Stimulated activated CD8-positive, alpha-beta memory T cell treated with anti-CD3 and anti-CD28 coated beads, Interleukin-15, amount 100 ng/mL, for 1 hour (primary cell): ENCODE results near the gene RNF144B.
"Not testable (repeated sequence)": the region's sequence is repeated elsewhere in the genome, so short reads cannot be mapped to it uniquely, and the experiment has no call there.

Experiments used
- DNase-seq: peaks from one replicate; pipeline ENCODE4 v3.0.0-alpha.2; 2020; ENCODE audit warnings: low read depth

RNF144B gene

DNA sequence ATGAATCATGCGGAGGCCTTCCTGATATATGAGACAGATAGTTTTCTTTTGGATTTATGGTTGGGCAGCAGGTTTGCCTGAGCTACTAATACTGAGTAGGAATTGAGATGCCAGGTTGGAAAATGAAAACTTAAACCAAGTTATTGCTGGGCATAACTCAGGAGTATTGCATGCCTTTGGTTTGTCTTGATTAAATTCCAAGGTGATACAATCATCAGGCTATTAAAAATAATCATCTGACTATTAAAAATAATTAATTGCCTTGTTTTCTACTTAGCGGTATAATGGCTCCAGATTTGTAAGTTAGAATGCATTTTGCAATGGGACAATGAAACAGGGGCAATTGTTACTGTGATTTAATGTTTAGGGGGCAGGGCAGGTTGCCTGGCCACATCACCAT lies 15.5 kb upstream of the RNF144B start:
- DNase-seq: no peak

DNA sequence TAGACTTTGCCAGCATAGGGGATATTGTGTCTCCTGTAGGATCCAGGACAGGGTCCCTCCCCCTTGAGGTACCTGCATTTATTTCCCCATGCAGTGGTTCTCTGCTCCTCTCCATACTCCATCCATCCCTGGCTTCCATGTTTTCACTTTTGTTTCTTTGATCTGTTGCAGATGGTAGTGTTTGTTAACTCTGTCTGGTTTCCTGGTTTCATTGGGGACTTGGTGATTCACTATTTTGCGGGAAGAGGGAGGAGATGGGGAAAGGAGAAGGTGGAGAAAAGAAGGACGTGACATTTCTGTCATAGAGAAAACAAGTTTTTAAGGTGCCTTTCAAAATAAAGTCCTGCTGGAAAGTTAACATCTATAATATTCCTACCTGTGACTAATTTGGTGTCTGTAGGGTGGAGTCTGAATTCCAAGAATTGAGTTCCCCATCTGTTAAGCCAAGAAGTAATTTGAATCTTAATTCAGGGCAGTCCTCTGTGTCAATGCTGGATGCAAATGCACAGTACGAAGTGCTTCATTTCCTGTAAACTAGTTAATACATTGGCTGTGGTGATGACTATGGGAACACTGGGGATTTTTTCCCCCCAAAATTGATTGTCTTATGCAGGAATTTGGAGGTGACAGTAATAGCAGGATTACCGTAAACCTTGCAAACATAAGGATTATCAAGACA lies 6.9 kb upstream of the RNF144B start:
- DNase-seq: no peak

DNA sequence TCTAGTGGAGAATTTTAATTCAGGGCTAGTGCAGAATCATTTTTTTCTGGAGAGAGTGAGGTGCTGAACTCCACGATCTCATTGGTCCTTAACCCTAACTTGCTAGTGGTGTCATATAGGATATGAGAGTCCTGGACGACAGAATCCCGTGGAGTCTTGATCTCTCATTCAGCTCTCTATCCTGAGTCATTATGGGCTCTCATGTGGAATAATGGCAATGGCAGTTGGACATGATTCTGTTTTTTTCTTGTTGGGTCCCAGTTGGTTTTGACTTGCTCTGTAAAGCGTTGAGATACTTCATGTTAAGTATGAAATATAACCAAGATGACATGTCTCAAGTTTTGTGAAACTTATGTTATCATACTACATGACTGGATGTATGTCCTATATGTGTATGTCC lies 6.3 kb upstream of the RNF144B start:
- DNase-seq: no peak

DNA sequence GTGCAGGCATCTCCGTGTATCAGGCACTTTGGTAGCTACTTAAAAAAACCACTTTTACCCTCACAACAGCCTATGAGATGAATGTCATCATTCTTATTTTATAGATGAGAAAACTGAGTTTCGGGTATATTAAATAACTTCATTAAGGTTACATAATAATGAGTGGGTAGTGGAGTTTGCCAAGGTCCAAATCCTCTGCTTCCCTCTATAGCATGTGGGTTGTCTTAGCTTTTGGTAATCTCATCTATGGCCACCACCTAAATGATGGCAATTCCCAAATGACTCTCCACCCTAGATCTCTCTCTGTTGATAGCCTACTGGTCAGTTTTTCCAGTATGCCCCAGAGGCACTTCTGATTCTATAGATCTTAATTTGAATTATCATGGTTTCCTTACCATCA lies 3.7 kb upstream of the RNF144B start:
- no peak for DNase-seq

DNA sequence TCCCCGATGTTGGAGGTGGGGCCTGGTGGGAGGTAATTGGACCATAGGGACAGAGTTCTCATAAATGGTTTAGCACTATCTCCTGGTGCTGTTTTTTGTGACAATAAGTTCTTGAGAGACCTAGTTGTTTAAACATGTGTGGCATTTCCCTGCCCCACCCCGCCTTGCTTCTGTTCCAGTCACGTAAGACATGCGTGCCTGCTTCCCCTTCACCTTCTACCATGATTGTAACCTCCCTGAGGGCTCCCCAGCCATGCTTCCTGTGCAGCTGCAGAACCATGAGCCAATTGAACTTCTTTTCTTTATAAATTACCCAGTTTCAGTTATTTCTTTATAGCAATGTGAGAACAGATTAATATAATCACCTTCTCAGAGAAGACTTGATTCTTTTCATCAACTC lies 2.5 kb upstream of the RNF144B start:
- DNase-seq: no peak

DNA sequence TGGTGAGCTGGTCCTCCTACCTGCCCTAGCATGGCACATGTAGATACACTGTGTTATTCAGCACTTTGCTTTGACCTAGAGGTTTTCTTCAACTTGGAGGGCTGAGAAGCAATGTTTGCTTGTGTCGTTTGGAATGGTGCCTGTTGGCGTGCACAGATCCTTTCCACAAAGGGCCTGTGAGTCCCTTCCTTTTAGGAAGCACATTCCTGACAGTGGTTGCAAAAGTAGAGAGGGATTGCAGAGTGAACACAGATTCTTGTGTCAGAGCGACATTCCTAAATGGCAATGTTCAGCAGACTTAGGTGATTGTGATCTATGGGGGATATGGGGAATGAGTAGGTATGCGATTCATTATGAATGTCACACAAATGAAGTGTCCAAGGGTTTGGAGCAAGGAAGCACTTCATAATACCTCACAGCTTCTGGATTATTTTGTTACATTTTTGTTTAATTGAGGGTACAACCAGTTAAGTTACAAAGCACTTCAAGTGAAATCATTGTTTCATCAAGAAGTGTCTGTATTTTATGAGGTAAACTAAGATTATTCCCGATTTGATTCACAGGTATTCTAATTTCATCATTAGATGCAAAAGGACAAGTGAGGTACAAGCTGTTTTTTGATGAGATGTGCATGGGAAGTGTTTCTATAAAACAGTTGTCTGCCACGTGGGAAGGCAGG lies 713 bp upstream of the RNF144B start:
- no peak for DNase-seq

DNA sequence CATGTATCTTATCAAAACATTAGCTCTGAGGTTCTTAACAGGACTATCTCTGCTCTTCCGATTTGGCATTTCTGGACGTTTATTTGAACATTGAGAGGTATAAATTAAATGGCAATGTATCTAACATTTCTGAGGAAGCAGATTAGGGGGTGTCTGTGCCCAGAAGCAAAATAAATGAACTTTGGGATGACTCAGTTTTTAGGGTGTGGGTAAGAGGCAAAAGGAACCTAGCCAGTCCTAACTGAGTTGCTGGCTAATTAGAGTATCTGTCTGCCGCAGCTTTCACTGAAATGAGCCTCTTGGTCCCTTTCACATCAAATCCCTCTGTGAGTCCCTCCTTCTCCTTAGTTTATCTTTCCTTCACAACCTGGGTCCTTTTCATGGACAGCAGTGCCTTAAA lies 1.1 kb downstream of the RNF144B start:
- DNase-seq: no peak

DNA sequence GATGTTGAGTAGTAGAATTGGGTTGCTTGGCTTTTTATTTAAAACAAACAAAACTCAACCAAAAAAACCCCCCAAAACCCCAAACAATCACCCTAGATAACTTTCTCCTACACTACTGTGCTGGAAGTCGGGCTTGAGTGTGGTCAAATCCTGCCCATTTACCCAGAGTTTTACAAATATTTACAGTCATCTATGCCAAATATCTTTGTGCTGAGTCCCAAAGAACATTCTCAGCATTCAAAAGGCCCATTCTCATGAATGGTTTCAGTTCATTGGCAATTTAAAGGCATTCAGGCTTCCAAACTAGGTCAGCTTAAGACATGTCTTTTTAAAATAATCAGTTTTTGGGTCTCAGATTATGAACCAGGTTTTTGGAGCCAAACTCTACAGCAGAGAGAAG lies 1.8 kb downstream of the RNF144B start:
- no peak for DNase-seq

DNA sequence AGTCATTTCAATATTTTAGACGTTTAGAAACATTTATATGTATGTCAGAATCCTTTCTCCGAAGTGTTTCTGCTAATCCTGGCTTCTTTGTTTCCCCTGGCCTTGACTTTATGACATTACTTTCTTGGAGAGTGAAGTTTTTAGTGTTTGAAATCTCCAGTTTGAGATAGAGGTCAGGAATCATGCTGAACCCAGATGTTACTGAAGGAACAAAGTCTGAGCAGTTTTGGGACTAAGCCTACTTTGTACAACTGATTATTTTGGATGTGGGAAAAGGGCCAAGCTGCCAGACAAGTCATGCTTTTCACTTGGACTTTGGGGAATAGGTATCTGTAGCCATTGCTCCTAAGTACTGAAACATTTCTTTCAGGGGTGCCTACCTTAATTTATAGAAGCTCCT lies 2.3 kb downstream of the RNF144B start:
- no peak for DNase-seq

DNA sequence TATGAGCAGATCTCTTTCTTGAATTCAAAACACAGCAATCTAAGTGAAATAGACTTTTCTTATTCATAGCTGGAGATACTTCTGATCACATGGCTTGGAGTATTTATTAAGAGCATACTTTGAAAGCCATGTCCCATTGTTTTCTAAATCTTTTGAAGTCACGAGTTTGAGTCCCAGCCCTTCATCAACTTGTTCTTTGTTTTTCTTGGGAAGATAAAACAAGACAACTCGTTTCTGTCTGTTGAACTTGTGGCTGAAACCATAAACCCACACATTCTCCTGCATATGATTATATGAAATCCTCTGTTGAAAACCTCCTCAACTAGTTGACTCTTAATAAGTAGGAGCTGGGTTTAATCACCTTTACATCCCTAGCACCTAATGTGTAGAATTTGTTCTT lies 3.3 kb downstream of the RNF144B start:
- DNase-seq: no peak

DNA sequence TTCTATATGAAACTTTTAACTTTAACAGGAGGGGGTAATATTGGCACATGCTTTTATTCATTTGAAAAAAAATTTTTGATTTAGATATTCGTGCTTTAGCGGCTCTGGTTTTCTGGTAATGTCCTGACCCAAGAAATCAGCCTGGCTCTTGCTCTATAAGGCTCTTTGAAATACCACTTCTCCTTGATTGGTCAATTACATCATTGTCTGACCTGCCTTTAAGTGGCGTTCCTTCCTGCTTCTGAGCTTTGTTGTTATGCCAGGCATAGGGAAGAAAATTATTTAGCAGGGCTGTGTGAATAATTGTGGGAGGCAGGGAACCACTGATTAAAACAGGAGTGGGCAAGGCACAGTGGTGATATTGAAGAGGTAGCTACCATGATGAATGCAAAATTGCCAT lies 3.9 kb downstream of the RNF144B start:
- DNase-seq: no peak

DNA sequence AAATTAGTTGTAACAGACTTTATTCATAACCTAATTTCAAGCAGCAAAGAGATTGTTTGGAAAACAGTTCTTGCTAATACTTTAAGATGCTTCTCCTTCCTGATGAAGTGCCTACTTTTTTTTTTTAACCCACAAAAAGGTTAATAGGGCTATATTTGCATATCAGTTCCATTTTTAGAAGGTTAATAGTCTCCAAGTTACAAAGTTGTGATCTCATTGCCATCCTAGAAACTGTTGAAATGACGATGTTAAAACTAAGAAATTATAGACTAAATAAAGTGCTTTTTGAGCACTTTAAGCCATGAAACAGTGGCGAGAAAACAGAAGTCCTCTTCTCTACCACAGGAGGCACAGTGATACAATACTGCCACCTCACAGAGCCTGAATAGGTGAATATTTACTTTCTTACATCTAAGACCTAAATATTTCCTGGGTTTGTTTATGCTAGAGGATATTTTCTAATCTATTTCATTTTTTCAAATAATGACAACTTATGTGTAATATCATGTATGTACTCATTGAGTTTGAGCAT lies 5.3 kb downstream of the RNF144B start:
- no peak for DNase-seq

DNA sequence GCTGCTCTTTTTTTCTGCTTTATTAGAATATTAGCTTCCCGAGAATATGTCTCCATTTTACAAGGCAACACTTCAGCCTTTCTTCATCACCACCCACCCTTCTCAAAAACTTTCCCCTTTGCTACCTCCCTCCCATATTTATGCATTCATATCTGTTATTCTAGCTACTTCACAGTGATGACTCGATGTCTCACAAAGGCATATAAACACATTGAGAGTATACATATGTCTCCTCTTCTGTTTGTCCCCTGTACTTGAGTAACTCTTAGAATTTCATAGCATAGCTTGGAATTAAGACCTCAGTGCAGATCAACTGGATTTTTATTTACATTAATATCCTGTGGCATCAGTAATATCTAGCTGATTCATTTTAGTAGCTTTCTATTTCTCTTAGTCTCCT lies 6.5 kb downstream of the RNF144B start:
- DNase-seq: no peak

DNA sequence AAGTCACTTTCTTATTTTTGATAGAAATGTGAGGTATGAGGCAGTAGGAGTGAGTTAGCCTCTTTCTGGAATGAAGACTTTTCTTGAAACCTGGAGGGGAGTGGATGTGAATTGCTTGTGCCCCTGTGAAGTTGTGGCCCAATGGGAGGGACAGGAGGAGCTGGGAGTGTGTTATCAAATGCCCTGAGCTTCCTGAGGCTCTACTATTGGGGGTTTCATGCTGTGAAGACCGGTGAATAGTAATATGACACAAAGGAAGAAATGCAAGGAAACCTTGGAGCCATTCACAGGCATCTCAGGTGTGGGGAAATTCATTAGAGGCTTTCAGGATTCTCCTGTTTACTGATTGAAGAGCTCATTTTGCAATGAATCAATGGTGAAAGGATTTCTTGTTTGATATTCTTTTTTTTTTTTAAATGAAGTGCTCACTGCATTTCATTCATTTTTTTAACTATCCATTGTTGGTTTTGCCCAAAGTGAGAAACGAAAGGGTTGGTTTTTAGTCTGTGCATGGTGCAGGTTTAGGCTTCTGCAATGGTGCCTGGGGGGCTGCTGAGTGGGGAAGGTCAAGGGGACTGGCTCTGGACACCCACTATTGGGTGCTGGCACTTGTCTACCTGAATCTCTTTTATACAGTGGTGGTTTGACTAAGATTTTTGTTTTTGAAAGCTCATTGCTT lies 8.2 kb downstream of the RNF144B start:
- DNase-seq: no peak

DNA sequence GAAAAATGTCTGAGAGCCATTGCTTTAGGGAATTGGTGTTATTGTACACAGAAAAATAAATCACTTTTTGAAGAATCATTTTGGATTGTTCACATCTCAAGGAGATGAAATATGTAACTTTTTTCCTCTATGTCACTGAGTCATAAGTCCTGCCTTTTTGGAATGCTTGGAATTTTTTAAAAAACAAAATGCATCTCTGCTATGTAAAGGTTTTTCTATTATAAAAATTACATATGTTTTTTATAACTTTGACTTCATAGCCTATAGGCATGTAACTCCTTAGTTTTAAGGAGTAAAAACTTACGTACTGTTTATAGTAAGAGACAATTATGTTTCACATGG lies 8.7 kb downstream of the RNF144B start:
- DNase-seq: no peak

DNA sequence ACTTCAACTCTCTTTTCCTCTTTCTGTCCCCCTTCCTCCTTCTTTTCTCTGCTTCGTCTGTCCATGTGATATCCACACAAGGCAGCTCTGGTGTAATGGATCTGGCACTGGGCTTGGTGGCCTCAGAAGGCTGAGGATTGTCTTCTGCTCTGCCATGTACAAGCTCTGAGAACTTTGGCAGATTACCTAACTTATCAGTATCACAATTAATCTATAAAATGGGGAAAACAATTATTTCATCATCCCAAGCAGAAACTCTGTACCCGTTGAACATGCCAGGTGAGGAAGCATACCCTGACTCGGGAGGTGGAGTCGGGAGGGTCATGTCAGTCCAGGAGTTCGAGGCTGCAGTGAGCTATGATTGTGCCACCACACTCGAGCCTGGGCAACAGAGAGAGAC lies 10.6 kb downstream of the RNF144B start:
- no peak for DNase-seq

DNA sequence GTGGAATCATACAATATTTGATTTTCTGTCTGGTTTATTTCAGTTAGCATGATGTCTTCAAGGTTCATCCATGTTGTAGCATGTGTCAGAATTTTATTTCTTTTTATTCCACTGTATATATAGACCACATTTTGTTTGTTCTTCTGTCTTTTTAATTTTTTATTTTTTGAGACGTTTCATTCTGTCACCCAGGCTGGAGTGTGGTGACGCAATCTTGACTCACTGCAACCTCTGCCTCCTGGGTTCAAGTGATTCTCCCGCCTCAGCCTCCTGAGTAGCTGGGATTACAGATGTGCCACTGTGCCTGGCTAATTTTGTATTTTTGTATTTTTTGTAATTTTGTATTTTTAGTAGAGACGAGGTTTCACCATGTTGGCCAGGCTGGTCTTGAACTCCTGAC lies 11.1 kb downstream of the RNF144B start:
- DNase-seq: not testable (repeated sequence)

DNA sequence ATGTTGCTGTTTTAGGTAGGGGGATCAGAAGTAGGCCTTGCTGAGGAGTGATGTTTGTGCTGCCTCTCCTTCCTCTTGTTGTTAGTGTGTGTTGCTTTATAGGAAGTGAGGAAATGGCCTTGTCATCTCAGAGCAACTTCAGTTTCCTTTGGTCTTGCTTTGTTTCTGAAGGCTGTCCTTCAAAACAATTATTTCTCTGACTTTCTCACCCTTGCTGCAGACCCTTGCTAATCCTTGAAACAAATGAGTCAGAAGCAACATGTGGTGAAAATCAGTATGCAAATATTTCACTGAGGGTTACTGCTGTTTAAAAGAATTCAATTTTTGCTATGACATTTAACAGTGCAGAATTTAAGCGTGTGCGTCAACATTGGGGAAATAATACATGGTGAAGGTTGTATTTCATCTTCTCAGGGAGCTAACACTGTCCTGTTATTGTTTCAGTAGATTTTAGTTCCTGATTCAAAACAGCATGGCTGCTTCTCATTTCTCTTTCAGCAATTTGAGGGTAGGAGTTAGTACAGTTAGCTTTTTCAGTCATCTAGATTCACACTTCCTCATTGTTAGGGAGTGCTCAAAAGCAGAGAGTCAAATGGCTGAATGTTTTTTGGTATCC lies 13.8 kb downstream of the RNF144B start:
- DNase-seq: no peak

DNA sequence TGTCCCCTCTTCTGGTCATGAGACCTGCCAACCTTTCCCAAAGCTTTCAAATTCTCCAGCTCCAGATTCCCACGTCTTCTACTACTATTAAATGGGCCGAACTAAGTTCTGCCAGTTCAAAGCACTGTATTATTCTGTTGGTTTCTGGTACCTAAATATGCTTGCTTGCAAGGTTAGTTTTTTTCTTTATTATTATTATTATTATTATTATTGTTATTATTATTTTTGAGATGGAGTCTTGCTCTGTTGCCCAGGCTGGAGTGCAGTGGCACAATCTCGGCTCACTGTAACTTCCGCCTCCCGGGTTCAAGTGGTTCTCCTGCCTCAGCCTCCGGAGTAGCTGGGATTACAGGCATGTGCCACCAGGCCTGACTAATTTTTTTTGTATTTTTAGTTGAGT lies 17.8 kb downstream of the RNF144B start:
- DNase-seq: not testable (repeated sequence)

DNA sequence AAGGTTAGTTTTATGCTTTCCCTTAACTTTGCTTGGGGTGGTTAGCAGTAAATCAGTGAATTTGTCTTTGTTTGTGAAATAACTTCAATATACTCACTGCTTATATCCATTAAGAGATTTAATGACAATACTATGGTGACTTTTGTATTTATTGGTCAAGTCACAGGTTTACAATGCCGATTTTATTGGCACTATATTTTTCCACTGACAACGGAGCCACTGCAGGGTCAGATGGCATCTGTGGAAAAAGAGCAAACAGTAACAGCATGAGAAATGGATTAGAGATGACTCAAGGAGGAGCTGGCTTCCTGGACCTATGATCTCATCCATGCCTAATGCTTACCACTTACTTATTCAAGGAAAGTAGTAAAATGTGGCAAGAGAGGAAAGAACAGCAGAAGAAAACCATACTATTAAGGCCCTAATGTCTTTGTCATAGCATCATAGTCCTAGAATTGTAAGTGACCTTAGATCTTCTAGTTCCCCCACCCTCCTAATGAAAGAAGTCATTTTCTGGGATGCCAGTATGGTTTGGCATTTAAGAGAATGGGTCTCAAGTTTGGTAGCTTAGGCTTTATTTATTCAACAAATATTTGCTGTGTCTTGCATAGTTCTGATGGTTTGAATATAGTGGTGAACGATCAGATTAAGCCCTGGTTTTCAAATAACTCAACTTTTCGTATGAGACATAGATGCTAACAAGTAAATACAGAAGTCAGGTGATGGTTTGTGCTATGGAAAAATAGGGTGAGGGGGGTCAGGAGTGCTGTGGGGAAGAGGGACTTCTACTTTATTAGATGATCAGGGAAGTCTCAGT lies 18.5 kb downstream of the RNF144B start:
- no peak for DNase-seq

DNA sequence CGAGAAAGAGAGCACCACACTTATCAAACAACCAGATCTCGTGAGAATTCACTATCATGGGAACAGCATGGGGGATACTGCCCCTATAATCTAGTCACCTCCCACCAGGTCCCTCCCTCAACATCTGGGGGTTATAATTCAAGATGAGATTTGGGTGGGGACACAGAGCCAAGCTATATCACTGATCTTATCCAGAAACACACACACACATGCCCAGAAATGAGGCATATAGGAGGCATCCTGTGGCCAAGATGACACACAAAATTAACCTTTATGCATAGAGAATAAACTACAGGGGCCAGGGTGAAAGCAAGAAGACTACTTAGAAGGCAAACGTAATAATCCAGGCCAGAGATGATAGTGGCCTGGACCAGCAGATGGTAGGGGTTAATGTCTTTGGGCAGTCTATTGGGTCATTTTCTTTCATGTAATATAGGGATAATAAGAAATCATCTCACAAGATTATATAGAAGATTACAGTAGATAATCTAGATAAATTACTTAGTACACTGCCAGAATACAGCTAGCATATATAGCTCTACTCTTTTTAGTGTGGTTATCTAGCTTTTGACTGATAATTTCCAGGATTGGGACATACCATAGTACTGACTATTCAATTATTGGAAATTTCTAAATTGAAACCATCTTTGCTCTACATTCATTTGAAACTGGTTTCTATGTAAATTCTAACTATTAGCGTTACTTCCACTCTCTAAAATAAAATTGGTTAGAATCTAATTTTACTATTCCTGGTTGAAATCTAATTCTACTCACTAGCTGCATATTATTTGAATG lies 20.0 kb downstream of the RNF144B start:
- DNase-seq: no peak
